Measurements from ENCODE around the gene SREK1IP1. TPM values are rescaled to one million over a fixed set of nuclear protein-coding genes. Genes with fewer than 3 reads are reported as not detected.

Gene SREK1IP1
- total and polyA plus RNA-seq, 7 donors, result 4.2 to 20.8 (median 13.6) TPM

GRCh38 chr5:64678374-64678773, 90.1 kb downstream of the SREK1IP1 start:
- H3K27me3 ChIP-seq, result no peaks in the 10 kb centered on the region
- intact Hi-C loops (cut with DNase I), result no loop called here
- no peaks in the 10 kb centered on the region for H3K36me3 ChIP-seq
- no peak overlapping the region for H3K4me3 ChIP-seq
- no peaks in the 10 kb centered on the region for H3K4me1 ChIP-seq
- 75 to 80% methylated on average over 5 of the region's 5 CpGs for whole genome bisulfite sequencing, 2 donors
- no peak overlapping the region for H3K27ac ChIP-seq
- no peak for TF ChIP-seq POLR2AphosphoS5 (IDR thresholded peaks at IDR 0.05)
- no peak for TF ChIP-seq CTCF (IDR thresholded peaks at IDR 0.05)
- TF ChIP-seq EP300 (IDR thresholded peaks at IDR 0.05), result no peak
- no peak for TF ChIP-seq POLR2A (IDR thresholded peaks at IDR 0.05)
- H3K9me3 ChIP-seq, result no peaks in the 10 kb centered on the region
- no peak for DNase-seq

GRCh38 chr5:64671678-64672077, 96.8 kb downstream of the SREK1IP1 start:
- Histone ChIP-seq H3K36me3 (no peaks in the 10 kb centered on the region), H3K27ac (no peak overlapping the region), H3K9me3 (peaks cover 0 to 4% (median 0%) of the 10 kb centered on the region in 4 donors), H3K4me1 (no peaks in the 10 kb centered on the region), H3K4me3 (no peak overlapping the region), H3K27me3 (no peaks in the 10 kb centered on the region)
- TF ChIP-seq CTCF (IDR thresholded peaks at IDR 0.05) (no peak), EP300 (IDR thresholded peaks at IDR 0.05) (no peak), POLR2AphosphoS5 (IDR thresholded peaks at IDR 0.05) (no peak), POLR2A (IDR thresholded peaks at IDR 0.05) (no peak)
- no peak for DNase-seq
- 74 to 82% methylated on average over 3 of the region's 3 CpGs for WGBS, 2 donors
- intact Hi-C loops (cut with DNase I), result no loop called here

- WGBS, 2 donors, result 89 to 93% methylated on average over 1 of the region's 1 CpG
- Histone ChIP-seq H3K27me3 (no peaks in the 10 kb centered on the region), H3K4me3 (no peak overlapping the region), H3K36me3 (no peaks in the 10 kb centered on the region), H3K9me3 (peaks cover 0 to 4% (median 0%) of the 10 kb centered on the region in 4 donors), H3K4me1 (no peaks in the 10 kb centered on the region), H3K27ac (no peak overlapping the region)
- intact Hi-C loops (cut with DNase I), result no loop called here
- no peak for DNase-seq
- TF ChIP-seq POLR2AphosphoS5 (IDR thresholded peaks at IDR 0.05) (no peak), POLR2A (IDR thresholded peaks at IDR 0.05) (no peak), CTCF (IDR thresholded peaks at IDR 0.05) (no peak), EP300 (IDR thresholded peaks at IDR 0.05) (no peak)
Measured at GRCh38 chr5:64670277-64670676, 98.2 kb downstream of the SREK1IP1 start.

Other genes with a start within 250 kb of the SREK1IP1 start
- not detected for gene SHISAL2B, start 78.2 kb downstream of the SREK1IP1 start, total RNA-seq
- not detected for gene SHISAL2B, start 78.2 kb downstream of the SREK1IP1 start, polyA plus RNA-seq
- 10 to 100 TPM; 18.9 to 27.7 (median 19.7) TPM for gene CWC27, start 239 bp upstream of the SREK1IP1 start, total RNA-seq
- gene CWC27, start 239 bp upstream of the SREK1IP1 start, polyA plus RNA-seq, result 10 to 100 TPM; 11.3 to 16.8 (median 15.0) TPM